NCI-H2171 treated with DMSO at 0.1 percent for 48 hours (cell line): ENCODE measurements around the gene SNAP47.

ENCODE experiments used
- DNase-seq: peaks from one replicate; lab custom pipeline; 2025; lab: John Stamatoyannopoulos, UW

Gene SNAP47

DNA sequence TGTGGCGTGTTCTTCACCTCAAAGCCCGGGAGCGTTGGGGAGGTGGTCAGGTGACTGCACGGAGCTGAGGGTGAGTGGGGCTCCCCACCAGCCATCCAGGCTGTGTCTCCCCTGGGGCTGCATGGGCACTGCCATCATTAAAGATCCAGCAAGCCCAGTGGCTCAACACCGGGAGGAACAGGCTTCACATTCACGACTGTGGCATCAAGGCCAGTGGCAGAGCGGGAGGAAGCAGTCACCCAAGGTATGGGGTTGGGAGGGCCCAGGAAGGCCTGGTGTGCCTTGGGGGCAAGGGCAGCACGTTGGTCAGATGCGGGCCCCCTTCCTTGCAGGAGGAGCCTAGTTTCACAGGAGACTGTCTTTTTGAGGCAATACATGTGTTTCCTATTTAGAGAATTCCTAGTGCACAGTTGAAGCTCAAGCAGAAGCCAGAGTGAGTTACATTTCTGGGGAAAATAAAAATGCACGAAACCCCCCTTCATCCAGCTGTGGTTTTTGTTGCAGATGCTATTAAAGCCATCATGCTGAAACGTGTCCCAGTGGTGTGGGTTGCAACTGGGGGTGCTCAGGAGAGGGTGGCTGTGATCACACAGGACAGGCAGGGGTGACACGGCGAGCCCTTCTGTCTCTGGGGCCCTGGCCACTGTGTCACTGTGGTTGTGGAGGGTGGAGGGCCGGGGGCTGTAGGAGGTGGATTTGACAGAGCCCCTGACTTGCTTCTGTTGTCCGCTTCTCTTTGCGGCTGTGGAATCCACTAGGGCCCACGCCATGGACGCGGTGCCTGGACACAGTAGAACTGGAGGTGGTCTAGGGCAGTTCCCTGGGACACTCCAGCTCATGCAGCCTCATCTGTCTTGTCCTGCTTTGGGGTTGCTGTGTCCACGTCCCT is 34.1 kb downstream of the SNAP47 start:
- no peak for DNase-seq

DNA sequence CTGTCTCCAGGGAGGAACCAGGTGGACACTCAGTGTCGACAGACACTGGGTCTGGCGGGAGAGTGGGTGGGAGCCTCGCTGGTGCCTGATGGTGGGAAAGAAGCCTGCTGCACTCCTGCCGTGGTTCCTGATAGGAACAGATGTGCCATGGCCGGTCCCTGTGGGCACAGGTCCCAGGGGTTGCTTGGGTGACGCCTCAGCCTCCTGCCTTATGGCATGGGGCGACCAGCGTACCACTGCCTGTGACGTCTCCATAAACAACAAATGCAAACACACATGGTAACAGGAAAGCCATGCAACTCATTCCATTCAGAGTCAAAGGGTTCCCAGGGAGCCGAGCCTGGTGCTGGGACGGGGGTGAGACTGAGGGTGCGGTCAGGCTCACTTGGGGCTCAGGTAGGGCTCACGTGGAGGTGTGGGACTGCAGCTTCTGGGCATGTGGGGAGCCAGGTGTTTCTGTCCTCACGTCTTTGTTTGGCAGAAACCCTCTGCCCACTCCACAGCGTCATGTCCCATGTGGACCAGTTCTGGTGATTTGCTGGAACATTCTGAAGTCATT is 34.8 kb downstream of the SNAP47 start:
- peak; percentile 32 for DNase-seq

DNA sequence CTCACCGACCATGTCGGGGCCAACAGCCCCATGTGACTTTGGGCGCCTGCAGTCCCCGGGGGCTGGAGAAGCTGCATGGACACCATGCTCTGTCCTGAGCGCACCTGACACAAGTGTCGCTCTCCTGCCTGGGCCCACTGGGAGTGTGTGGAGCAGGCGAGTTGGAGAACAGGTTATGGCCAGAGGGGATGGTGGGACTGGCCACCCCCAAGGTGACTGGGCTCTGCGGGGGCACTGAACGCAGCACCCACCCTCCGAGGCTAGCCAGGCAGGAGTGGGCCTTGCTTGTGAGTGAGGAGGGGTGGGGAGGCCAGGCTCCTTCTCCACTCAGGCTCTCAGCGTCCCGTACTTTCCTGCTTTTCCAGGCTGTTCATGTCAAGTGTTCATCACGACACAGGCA is 35.6 kb downstream of the SNAP47 start:
- DNase-seq, result no peak

DNA sequence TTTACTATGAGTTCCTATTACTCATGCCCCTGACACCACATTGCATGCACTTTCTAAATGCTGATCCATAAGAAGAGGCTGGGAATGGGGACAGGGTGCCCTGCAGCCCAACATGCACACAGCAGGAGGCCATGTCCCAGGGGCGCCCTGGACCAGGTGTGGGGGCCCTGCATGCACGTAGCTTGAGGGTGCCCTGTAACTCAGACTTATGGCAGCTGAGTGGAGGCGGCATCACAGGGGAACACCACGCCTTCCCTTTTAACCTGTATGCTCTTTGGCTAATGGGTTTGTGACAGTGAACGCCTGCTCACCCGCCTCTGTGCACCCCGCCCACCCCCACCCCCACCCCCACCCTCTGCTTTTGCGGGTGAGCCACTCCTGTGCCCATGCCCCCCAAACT is 36.1 kb downstream of the SNAP47 start:
- no peak for DNase-seq

DNA sequence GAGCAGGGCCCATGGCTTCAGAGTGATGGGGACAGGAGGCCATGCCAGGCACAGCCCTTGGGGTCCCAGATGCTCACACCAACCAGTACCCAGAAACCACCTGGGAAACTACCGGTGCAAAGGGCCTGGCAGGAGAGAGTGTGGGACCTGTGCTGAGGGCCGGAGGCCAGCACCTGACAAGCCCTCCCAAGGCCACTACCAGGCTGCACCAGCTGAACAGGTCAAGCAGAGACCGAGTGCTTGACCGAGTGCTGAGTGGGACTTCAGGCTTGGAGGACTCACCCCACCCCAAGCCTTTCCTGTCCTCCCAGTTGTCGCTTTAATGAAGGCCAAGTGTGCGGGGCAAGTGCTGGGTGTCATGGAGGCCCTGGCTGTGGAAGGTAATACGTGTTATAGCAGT is 36.5 kb downstream of the SNAP47 start:
- no peak for DNase-seq

DNA sequence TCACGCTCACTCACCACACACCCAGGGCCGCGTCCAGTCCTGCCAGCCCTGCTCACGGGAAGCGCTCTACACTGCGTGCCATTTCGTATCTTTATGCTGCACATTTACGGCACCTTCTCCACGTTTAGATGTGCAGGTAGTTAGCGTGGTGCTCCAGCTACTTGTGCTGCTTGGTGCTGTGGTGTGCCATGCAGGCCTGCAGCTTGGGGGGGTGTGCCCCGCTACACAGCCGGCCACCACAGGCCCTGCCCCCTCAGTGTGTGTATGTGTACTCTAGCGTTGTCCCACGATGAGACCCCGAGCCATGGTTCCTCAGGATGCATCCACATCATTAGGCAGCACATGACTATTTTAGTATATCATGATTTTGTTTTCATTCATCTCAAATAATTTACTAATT is 38.3 kb downstream of the SNAP47 start:
- DNase-seq, result no peak

DNA sequence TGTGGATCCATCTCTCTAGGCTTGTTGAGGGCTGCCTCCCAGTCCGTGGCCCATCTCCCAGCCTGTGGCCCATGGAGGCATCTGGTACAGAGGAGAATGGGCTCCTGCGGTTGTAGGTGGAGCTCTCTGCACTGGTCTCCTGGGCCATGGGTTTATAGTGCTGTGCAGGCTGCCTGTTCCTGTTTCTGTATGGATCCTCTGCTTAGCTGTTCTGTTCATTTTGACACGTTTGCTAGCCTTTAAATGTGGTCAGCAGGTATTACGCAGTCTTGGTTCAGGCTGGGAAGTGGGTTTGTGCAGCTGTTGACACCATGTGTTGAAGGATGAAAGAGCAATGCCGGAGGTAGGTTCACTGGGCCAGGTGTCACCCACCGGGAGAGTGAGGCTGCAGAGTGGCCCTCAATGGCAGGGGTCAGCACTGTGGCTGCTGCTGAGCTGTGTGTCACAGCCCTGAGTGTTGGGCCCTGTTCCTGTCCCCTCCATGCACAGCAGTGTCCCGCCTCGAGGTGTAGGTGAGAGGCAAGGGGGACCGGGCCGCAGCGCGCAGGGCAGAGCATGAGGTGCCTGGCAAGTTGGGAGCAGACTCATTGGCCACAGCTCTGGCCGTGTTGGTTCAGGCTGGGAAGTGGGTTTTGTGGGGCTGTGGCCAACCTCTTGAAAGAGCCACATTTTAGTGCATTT is 39.0 kb downstream of the SNAP47 start:
- DNase-seq, result no peak

DNA sequence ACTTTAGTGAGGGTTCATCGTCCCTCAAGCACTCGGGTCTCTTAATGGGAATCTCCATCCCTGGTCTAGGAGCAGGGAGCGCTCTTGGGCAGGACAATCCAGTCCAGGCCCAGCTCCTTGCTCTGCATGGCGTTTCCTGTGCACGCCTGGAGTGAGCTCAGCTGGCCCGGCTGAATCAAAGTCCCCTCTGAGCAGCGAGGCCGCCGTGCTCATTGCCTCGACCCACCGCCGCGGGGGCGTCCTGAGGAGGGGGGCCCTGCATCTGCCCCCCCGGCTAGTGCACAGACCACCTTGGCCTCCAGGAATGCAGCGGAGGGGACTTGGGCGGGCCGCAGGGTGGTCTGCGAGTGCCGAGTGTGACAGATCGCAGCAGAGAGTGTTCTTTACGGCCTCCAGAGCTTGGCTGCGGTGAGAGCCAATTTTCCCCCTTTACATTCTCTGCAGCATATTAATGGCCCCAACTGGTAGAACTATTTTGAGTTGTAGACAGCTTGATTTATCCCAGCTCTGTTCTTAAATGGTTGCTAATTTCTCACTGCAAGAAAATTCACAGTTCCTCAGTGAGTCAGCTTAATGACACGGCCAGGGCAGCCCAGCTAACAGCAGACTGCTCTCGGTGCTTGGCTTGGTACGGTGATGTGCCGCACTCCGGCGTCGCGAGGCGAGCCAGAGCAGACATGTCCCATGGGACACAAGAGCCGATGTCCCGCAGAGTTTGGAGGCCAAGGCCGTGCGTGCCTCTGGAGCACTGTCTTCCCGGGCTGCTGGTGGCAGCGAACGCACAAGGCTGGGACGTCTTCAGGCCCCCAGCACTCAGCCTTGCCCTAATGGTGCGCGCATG is 39.8 kb downstream of the SNAP47 start:
- DNase-seq, result no peak

DNA sequence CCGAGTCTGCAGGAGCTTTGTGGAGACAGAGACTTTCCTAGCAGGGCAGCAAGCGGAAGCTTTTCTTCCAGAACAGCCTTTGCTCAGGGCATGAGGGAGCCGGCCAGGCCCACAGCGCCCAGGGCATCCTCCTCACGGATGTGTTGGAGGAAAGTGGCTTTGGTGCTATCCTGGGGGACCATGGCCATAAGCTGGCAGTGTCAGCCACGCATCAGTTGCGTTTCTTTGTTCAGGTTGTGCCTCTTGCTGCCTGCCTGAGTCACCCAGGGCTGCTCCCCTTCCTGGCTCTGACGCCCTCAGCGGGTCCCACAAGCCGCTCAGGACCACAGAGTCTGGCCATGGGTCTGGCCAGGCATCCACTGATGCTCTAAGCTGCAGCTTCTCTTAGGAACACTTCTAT is 40.6 kb downstream of the SNAP47 start:
- no peak for DNase-seq

DNA sequence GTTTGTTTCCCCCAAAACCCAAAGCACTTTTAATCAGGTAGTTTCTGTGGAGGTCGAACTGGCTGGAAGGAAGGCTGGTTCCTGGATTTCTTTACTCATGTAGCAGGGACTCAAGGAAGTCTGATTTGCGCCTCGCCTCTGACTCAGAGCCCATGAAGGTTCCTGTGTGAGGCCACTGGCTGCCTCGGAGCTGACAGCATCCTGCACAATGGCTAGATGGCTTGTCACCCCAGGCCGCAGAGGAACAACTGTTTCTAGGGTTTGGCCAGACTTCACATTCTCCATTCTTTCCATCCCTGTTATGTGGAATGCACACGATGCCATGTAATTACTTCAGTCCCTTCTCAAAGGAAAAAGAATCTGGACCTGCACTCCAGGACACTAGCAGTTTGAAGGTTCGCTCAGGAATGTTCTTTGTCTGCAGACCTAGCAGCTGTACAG is 41.1 kb downstream of the SNAP47 start:
- DNase-seq, result no peak

DNA sequence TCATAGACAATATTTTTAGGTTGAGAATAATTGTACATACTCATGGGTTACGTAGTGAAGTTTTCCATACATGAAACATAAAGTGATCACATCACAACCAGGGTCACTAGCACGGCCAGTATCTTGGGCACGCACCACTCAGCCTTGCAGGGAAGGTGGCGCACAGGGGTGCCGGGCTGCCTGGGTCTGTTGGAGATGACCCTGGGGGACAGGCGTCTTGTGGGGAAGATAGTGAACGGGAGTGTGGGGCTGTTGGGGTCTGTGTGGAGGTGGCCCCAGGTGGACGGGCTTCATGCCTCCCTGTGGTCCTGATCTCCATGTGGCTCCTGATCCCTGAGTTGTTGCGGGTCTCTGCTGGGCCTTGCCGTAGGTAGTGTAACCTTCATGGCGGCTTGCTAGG is 41.9 kb downstream of the SNAP47 start:
- no peak for DNase-seq

DNA sequence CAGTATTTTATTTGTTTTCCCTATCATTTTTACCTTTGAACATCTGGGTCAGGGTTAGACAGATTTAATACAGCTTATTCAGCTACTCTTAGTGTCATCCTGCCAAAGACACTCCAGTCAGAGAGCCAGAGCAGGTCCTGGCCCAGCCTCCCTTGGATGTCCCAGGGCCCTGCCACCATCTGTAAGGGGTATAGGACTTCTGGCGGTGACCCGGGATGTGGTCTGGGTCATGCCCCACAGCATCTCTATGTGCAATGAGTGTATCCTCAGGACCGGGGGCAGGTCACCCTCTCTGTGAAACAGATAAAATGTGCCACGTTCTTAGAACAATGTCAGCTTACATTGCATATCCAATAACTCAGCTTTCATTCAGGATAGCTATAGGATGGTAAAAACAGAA is 42.4 kb downstream of the SNAP47 start:
- DNase-seq, result no peak

DNA sequence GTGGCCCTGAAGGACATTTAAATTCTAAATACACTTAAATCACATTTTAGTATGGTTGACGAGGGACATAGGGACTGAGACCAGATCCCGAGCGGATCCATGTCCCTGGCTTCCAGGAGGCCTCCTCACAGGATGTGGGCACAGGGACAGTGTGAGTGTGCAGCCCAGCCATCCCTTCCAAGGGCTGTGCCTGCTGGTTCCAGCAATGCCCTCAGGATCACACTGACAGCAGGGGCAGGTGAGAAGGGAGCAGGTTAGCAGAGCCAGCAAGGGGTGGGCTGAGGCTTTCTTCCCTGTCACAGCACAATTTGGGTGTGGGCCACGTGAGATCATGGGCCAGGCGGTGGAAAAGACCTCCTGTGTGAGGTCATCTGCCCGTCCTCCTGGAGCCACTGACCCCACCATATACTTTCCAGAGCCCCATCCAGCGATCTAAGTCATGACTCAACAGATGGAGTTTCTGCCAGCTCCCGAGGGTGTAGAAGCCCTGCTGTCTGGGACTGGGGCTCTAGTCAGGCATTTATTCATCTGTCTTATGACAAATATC is 43.2 kb downstream of the SNAP47 start:
- DNase-seq, result peak; percentile 70

DNA sequence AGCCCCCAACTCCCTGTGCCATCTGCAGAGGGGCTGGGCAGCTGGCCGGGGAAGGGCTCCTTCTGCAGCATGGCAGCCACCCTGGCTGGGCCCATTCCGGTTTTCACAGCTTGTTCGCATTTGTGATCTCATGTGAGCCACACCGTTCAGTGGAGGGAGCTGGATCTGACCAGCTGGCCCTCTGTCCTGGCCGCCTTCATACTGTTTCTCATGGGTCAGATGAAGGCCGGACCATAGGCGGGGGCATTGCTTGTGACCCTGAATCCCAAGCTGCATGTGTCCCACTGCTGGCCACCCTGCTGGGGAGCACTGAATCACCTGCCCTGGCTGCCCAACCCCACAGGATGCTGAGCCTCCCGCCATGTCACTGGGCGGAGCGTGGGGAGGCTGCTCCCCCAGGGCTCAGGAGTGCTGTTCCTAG is 43.8 kb downstream of the SNAP47 start:
- DNase-seq, result no peak

DNA sequence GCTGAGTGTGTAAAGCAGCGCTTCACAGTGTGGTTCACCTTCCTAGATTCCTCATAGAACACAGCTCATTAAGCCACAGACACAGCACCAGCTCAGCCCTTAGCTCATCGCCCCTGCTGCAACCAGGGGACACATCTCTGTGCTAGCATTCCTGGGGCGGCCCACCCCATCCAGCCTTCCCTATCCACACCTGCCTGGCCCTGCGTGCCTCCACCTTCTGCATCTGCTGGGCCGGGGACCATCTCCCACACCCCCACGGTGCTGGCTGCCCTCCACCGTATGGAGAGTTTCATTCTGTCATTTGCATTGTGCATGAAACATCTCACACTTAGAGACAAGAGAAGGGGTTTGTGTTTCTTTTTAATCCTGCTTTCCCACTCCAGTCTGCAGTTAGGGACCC is 44.5 kb downstream of the SNAP47 start:
- DNase-seq, result no peak

DNA sequence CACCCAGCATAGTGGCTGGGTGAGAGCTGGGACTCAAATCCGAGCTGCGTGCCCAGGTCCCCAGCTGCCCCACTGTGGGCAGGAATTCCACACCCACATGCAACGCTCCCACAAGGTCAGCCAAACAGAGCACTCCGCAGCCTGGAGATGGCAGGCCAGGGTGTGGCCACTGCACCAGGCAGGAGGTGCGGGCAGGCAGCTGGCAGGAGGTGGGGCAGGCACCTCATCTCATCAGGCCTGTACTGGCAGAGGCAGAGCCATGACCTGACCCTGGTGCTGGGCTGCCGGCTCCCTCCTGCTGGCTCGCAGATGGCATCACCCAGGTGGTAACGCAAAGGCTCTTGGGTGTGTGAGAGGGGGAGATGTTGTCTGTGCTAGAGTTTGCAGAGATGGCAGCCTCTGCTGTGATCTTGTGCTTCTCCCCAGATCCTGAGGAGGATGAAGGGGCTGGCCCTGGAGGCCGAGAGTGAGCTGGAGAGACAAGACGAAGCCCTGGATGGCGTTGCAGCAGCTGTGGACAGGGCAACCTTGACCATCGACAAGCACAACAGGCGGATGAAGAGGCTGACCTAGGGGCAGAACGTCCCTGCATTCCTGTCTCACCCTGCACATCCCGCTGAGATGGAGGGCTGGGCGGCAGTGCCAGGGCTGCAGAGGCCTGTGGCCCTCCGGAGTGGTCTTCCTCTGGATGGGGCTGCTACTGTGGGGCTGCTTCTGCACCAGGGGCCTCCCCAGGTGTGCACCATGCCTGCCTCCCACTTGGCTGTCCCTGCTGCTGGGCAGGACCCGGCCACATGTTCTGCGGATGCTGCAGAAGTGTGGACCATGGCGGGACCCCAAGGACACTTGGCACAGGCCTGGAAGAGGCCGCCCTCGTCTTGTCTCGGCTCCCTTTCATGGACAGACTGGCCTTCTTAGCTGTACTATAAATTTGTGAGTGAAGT is 45.1 kb downstream of the SNAP47 start:
- DNase-seq, result peak; percentile 85

DNA sequence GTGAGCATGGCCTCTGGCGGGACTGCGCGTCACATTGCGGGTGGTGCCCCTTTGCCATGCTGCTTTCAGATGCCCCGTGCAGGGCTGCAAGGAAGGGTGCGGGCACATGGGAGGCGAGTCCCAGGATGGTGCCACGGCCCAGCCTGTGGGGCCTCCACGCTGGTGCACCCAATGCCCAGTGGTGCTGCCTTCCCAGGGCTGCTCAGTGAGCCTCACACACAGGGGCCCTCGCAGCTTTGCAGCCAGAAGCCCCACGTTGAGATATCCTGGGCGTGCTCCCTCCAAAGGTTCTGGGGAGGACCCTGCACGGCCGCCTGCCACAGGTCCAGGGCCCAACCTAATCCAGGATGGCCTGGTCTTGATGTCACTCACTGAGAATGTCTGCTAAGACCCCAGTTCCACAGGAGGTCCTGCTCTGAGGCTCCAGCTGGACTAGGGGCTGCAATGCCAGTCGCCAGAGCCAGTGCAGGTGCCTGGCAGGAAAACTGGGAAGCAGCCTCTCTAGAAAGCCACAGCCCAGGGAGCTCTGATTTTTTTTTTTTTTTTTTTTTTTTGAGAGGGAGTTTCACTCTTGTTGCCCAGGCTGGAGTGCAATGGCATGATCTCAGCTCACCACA is 46.2 kb downstream of the SNAP47 start:
- no peak for DNase-seq

DNA sequence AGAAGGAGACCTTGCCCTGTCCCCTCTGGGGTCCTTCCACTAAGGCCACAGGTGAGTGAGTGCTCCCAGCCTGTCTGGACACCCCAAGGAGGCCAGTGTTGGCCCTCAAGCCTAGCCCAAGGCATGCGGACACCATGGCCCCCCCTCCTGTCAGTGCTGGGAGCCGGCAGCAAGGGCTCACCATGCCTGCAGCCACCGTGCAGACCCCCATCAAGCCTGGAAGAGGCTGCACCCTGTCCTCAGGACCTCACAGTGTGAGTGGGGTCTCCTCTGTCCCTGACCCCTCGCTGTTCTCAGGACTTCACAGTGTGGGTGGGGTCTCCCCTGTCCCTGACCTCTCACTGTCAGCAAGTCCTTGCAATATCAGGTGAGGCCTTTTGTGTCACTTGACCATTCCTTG is 47.0 kb downstream of the SNAP47 start:
- no peak for DNase-seq

DNA sequence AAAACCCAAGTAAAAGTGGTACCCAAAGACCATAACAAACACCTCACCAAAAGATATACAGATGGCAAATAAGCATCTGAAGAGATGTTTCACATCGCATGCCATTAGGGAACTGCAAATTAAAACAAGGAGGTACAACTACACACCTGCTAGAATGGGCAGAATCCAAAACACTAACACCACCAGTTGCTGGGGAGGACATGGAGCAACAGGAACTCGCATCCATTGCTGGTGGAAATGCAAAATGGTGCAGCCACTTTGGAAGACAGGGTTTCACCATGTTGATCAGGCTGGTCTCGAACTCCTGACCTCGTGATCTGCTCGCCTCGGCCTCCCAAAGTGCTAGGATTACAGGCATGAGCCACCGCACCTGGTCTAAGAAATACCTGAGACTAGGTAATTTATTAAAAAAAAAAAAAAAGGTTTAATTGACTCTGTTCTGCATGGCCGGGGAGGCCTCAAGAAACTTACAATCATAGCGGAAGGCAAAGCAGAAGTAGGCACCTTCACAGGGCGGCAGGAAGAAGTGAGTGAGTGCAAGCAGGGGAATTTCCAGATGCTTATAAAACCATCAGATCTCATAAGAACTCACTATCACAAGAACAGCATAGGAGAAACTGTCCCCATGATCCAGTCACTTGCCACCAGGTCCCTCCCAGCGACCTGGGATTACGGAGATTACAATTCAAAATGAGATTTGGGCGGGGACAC is 50.0 kb downstream of the SNAP47 start:
- DNase-seq, result no peak
